Measurements from ENCODE around the gene GPR179.
"Not testable (repeated sequence)": the region's sequence is repeated elsewhere in the genome, so short reads cannot be mapped to it uniquely, and the experiment has no call there.

Gene GPR179

DNA sequence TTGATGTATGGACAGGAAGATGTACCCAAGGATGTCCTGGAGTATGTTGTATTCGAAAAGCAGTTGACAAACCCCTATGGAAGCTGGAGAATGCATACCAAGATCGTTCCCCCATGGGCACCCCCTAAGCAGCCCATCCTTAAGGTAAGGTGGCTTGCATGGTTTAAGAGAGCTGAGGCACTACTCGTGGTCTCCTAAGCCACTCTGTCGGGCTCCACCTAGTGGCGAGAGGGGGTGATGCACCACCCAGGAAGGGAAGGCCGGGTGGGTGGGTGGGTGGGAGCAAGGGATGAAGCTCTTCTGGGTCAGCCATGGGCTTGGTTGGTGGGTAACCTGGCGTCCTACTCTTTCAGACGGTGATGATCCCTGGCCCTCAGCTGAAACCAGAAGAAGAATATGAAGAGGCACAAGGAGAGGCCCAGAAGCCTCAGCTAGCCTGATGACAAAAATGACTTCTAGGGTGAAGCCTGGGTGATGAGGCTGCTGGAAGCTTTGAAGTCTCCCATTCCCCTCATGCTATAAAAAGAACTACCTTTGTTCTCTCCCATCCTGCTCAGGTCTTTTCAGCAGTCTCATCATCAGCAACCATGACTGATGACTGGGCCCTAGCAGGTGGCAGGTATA is 21.5 kb downstream of the GPR179 start:
- peak; percentile 50 to 55 for DNase-seq (ENCODE audit: low read depth in 2 of 2)

DNA sequence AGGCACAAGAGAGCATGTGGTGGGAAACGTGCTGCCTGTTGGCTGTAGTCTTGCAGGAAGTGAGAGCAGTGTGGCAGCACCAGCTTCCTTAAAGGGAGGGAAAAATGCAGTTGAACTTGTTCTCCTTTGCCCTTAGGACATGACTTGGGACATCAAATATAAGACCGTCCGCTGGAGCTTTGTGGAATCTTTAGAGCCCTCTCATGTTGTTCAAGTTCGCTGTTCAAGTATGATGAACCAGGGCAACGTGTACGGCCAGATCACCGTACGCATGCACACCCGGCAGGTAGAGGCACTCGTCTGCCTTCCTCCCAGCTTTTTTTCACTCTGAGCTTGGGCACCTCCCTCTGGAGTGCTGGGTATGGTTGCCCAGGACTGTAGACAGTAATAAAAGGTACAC is 23.3 kb downstream of the GPR179 start:
- no peak for DNase-seq (ENCODE audit: low read depth in 2 of 2)

DNA sequence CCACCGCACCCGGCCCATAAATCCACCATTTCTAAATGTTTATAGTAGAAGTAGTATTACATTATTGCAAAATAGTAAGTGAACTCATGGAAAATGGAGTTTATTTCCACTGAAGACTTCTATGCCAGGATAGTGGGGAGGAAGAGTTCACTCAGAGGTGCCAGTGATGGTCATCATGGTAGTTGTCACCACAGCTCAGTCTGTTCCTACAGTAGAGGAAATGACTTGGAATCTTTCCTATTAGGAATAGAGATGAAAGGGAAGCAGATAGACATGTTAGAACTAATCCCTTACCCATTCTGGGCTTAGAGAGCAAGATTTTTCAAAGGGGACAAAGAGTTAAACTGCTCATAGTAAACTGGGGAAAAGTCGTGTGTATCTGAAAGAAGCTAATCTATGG is 26.7 kb downstream of the GPR179 start:
- DNase-seq (ENCODE audit: low read depth in 2 of 2) = no peak

DNA sequence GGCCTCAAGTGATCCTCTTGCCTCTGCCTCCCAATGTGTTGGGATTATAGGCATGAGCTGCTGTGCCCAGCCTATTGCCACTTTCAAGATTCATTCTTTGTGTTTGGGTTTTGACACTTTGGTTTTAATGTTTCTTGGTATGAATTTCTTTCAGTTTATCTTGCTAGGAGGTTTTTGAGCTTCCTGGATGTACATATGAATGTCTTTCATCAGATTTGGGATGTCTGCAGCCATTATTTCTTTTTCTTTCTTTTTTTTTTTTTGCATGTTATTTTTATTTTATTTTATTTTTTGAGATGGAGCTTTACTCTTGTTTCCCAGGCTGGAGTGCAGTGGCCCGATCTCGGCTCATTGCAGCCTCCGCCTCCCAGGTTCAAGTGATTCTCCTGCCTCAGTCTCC is 28.3 kb downstream of the GPR179 start:
- DNase-seq (ENCODE audit: low read depth in 2 of 2) = no peak

DNA sequence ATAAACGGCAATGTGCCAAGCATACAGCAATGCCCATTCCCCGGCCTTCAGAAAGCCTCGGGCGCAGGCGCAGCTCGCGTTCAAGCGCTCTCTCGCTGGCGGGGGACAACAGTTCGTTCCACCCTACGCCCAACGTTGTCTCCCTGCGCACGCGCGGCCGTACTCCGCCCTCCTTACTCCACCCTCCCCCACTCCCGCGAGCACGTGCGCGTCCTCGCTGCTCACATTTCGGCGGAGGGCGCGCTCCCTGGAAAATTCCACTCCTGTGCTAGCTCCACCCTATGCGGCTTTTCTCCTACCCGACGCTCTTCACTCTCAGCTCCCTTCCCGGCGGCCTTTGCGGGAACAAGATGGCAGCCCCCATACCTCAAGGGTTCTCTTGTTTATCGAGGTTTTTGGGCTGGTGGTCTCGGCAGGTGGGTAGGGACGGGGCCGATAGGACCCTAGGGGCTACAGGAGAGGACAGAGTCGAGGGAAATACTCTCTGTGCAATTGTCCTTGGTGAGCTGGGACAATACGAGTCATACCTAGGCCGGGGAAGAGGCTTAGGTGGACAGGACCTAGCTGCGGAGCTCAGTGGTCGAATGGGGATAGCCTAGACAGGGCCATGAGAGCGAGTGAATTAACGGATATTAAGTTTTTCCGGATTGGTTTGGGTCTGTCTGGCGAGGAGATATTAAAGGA is 46.8 kb downstream of the GPR179 start, which contains the start of gene MRPL45:
MRPL45 (plus strand) TSS at position 335 of the 684 bp plus-strand sequence; CDS start at position 351, 16 bp downstream.
- peak; percentile 94 to 95 for DNase-seq (ENCODE audit: low read depth in 2 of 2)

DNA sequence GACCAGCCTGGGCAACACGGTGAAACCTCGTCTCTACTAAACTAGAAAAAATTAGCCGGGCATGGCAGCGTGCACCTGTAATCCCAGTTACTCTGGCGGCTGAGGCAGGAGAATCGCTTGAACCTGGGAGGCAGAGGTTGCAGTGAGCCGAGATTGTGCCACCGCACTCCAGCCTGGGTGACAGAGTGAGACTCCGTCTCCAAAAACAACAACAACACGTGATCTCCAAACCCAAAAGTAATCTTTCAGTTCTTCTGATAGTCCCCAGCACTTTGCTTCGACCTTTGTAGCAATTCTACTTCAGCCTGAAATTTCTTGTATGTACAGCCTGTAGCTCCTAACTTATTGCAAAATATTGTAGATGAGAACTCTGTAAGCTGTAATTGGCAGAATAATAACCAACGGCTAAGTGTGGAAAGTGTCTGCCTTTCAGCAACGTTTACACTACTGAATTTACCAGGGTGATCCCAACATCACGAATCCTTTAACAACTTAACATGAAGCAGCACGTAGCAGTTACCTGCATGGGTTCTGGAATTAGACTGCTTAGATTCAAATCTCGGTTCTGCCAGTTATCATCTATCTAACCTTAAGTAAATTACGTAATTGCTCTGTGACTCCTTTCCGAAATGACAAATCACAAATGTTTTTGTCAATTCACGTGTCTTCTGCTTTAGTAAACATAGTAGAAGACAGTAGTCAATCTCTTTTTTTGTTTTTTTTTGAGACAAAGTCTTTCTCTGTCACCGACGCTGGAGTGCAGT is 48.0 kb downstream of the GPR179 start:
- not testable (repeated sequence) for DNase-seq (ENCODE audit: low read depth in 2 of 2)

DNA sequence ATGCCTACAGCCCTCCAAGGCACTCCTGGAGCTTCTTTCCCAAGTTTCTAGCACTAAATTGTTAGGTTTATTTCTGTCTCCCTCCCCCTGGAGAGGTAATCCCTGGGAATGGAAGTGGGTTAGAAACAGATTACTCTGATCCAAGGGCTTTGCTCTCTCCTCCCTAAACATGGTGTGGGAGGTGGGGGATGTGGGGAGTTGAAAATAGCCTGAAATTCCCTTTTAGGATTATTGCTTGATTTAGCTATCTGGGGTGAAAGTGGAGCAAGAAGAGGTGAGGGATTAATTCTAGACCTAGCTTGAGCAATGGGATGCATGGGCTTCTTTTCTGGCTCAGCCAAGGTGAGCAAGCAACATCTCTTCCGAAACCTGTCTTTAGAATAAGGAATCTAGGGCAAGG is 54.0 kb downstream of the GPR179 start:
- not testable (repeated sequence) for DNase-seq (ENCODE audit: low read depth in 2 of 2)

DNA sequence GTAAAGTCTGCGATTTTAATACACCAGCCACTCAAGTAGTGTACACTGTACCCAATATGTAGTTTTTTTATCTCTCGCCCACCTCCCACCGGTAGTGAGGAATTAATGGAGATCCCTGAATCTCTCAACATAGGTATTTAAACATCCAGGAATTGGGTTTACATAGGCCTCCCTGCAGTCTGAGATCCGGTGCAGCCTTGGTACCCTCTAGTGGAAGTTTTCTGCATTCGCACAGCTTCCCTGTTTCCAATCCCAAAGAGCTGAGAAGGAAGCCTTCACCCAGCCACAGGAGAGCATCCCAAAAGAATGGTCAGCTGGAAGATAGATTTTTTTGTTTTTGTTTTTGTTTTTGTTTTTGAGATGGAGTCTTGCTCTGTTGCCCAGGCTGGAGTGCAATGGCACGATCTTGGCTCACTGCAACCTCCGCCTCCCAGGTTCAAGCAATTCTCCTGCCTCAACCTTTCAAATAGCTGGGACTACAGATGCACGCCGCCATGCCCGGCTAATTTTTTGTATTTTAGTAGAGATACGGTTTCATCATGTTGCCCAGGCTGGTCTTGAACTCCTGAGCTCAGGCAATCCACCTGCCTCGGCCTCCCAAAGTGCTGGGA is 55.4 kb downstream of the GPR179 start:
- DNase-seq (ENCODE audit: low read depth in 2 of 2) = not testable (repeated sequence)

DNA sequence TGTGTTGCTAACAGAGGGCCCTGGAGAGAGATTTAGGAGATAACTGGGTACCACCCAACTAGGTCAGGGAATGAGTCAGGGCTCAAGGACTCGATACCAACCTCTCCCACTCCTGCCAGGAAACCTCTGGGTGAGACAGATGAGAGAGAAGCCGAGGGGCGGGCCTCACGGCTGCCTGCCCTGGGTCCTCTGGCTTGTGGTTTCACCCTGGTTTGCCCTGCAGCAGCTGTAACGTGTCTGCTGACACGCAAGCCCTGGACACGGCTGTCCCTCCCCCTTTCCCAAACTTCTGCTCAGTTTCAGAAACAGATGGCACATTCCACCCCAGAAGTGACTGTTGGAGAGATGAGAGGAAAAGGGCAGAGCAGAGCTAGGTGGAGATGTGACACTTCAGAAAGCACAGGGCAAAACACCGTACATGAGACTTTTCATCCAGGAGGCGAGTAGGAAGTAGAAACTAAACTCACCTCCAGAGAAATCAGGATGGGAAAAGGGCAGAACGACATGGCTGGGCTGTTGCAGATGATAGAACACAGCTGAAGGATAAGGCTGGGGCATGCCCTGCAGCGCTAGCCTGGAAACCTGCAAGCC is 57.2 kb downstream of the GPR179 start:
- not testable (repeated sequence) for DNase-seq (ENCODE audit: low read depth in 2 of 2)

DNA sequence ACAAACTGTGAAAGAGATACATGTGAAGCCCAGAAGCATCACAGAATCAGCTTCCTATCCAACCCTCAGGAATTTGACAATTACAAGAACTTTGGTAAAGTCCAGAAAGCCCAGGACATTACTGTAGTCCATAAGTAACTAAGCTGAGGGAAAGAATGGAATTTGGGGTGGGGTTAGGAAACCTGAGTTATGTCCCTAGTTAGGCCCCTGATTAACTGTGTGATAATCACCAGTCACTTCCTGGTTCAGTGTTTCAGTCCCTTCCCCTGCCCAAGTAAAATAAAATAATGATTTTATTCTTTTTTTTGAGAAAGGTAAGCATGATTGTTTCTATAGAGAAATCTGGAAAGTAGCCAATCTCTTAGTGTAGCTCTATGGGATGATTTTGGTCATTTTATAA is 57.8 kb downstream of the GPR179 start:
- not testable (repeated sequence) for DNase-seq (ENCODE audit: low read depth in 2 of 2)

Measured in stimulated activated CD8-positive, alpha-beta memory T cell treated with anti-CD3 and anti-CD28 coated beads, Interleukin-7, amount 100 ng/mL, for 4 hours (primary cell).